Fibroblast of villous mesenchyme (primary cell): Measurements from ENCODE around the gene MFSD12. TPM values are rescaled to one million over a fixed set of nuclear protein-coding genes. Genes with fewer than 3 reads are reported as not detected.
"Not testable (repeated sequence)": the region's sequence is repeated elsewhere in the genome, so short reads cannot be mapped to it uniquely, and the experiment has no call there.

Source experiments
- DNase-seq: peaks from one replicate; pipeline ENCODE4 v3.0.0-alpha.2; 2010; ENCODE audit warnings: low read depth
- H3K4me3 ChIP-seq: 2 replicates; pipeline ENCODE4 v1.5.1; 2011; ENCODE audit warnings: low read depth, mild to moderate bottlenecking, low read length
- total RNA-seq: library from RNA; depleted of rRNA; stranded (reverse); fragments of >200 nt; gene quantifications from 2 replicates; pipeline ENCODE4 v1.2.3, GENCODE V29; 2012
- TF ChIP-seq, protein P1 (sequence below): IDR thresholded peaks from 2 replicates; pipeline ENCODE4 v1.5.1; 2012; ENCODE audit warnings: low read depth, mild to moderate bottlenecking, low read length; ENCODE audit not compliant: insufficient read depth

The MFSD12 gene
- total RNA-seq, 1 donor = 137 TPM

- TF ChIP-seq, protein P1, sequence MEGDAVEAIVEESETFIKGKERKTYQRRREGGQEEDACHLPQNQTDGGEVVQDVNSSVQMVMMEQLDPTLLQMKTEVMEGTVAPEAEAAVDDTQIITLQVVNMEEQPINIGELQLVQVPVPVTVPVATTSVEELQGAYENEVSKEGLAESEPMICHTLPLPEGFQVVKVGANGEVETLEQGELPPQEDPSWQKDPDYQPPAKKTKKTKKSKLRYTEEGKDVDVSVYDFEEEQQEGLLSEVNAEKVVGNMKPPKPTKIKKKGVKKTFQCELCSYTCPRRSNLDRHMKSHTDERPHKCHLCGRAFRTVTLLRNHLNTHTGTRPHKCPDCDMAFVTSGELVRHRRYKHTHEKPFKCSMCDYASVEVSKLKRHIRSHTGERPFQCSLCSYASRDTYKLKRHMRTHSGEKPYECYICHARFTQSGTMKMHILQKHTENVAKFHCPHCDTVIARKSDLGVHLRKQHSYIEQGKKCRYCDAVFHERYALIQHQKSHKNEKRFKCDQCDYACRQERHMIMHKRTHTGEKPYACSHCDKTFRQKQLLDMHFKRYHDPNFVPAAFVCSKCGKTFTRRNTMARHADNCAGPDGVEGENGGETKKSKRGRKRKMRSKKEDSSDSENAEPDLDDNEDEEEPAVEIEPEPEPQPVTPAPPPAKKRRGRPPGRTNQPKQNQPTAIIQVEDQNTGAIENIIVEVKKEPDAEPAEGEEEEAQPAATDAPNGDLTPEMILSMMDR = no peak
- H3K4me3 ChIP-seq = no peak overlapping the region
Observed at GRCh38 chr19:3570606-3571011, 13.2 kb upstream of the MFSD12 start.

GRCh38 chr19:3570042-3570441 lies 12.7 kb upstream of the MFSD12 start:
- DNase-seq, H3K4me3 ChIP-seq: not testable (repeated sequence)

More at GRCh38 chr19:3570606-3571011, 13.2 kb upstream of the MFSD12 start:
- DNase-seq = no peak

DNA sequence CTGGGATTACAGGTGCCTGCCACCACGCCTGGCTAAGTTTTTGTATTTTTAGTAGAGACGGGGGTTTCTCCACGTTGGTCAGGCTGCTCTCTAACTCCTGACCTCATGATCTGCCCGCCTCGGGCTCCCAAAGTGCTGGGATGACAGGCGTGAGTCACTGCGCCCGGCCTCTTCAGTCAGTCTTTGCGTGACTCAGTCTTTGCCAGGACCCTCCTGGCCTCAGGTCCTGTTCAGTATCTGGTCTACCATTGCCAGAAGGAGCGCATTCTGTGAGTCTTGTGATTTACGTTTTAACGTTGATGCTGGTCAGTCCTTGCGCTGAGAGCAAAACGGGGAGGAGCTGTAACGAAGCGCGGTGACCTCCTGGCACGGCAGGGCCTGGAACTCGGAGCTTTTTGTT lies 7.8 kb upstream of the MFSD12 start:
- DNase-seq = peak; percentile 78
- TF ChIP-seq, protein P1 = no peak
- no peak overlapping the region for H3K4me3 ChIP-seq

GRCh38 chr19:3563709-3564524 lies 6.5 kb upstream of the MFSD12 start:
- DNase-seq = no peak
- H3K4me3 ChIP-seq = no peak overlapping the region
- TF ChIP-seq, protein P1 = no peak

DNA sequence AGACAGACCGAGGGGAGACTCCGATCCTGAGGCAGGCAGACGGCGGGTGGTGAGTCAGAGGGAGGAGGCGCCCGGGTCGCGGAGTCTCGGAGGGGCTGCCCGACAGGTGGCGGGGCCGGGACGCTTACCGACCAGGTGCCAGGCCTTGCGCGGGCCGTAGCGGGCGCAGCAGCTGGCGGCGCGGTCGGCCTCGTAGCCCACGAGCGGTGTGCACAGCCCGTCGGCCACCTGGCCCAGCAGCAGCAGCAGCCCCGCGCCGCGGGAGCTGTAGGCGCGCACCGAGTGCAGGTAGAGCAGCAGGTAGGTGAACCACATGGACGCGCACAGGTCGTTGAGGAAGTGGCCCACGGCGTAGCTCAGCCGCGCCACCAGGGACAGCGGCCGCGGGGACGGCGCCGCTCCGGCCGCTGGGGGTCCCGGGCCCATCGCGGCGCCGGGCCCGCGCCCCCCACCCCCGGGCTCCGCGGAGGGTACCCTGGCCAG lies 367 bp downstream of the MFSD12 start:
- TF ChIP-seq, protein P1 = no peak
- H3K4me3 ChIP-seq = peak overlapping the region; percentile 69
- DNase-seq = peak; percentile 66

- no peak for DNase-seq
- H3K4me3 ChIP-seq = peak overlapping the region; percentile 69
Observed at GRCh38 chr19:3556423-3556977, 886 bp downstream of the MFSD12 start.

More at GRCh38 chr19:3556423-3556977, 886 bp downstream of the MFSD12 start:
- TF ChIP-seq, protein P1 = no peak
